ENCODE measurements around the gene C6orf120. TPM values are rescaled to one million over a fixed set of nuclear protein-coding genes. Genes with fewer than 3 reads are reported as not detected.

Gene C6orf120
- 19.0 and 28.8 TPM in 2 replicates for total RNA-seq

GRCh38 chr6:169701954-169702839, at the start of gene C6orf120, which contains the start of gene WDR27:
Gene C6orf120 (plus strand): TSS chr6:169702126. CDS start chr6:169702460, 334 bp downstream.
Gene WDR27 (minus strand): TSS chr6:169702029. CDS start chr6:169689005, 13,024 bp downstream.

GRCh38 chr6:169724494-169725124, 22.7 kb downstream of the C6orf120 start, which contains the start of gene PHF10:
Gene PHF10 (minus strand): TSS chr6:169724500. CDS start chr6:169723931, 569 bp downstream.

GRCh38 chr6:169751242-169752073, 49.5 kb downstream of the C6orf120 start, which contains the start of the genes DYNLT2 and ERMARD:
Gene DYNLT2 (minus strand): TSS chr6:169751572. CDS start chr6:169751458, 114 bp downstream.
Gene ERMARD (plus strand): TSS chr6:169751622. CDS start chr6:169751658, 36 bp downstream.

Other genes starting within 250 kb of the C6orf120 start
- 10.9 and 11.1 TPM in 2 replicates for gene WDR27, start 97 bp upstream of the C6orf120 start, total RNA-seq
- 11.6 and 21.1 TPM in 2 replicates for gene PHF10, start 22.4 kb downstream of the C6orf120 start, total RNA-seq
- gene DYNLT2, start 49.4 kb downstream of the C6orf120 start, total RNA-seq: 0.72 and 1.3 TPM in 2 replicates
- 24.1 and 26.3 TPM in 2 replicates for gene ERMARD, start 49.5 kb downstream of the C6orf120 start, total RNA-seq

Measured in tracheal epithelial cell (primary cell).